HG02938 (cell line): ENCODE results near the gene DLK2.
A peak's percentile ranks its signal among the peaks of the same experiment; 100 is the strongest.
"Not testable (repeated sequence)": the region's sequence is repeated elsewhere in the genome, so short reads cannot be mapped to it uniquely, and the experiment has no call there.

Experiments
- ATAC-seq: cut with Tn5 transposase; IDR thresholded peaks from one replicate; pipeline ENCODE4 v1.9.1; 2021; ENCODE audit warnings: mild to moderate bottlenecking, moderate library complexity; ENCODE audit not compliant: unreplicated experiment

Gene DLK2

DNA sequence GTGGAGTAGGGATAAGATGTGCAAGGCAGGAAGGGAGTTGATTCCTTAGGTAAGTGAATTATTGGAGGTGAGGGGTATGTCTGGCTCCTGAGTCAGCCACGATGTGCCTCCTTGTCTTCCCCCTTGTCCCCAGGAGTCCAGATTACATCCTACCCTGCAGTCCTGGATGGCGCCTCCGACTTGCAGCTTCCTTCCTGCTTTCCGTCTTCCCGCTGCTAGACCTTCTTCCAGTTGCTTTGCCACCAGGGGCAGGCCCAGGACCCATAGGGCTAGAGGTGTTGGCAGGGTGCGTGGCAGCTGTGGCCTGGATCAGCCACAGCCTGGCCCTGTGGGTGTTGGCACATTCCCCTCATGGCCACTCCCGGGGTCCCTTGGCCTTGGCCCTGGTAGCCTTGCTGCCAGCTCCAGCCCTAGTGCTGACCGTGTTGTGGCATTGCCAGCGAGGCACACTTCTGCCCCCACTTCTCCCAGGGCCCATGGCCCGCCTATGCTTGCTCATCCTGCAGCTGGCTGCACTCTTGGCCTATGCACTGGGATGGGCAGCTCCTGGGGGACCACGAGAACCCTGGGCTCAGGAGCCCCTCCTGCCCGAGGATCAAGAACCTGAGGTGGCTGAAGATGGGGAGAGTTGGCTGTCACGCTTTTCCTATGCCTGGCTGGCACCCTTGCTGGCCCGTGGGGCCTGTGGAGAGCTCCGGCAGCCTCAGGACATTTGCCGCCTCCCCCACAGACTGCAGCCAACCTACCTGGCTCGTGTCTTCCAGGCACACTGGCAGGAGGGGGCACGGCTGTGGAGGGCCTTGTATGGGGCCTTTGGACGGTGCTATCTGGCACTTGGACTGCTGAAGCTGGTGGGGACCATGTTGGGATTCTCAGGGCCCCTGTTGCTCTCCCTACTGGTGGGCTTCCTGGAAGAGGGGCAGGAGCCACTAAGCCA, 23.1 kb downstream of the DLK2 start:
- no peak for ATAC-seq

DNA sequence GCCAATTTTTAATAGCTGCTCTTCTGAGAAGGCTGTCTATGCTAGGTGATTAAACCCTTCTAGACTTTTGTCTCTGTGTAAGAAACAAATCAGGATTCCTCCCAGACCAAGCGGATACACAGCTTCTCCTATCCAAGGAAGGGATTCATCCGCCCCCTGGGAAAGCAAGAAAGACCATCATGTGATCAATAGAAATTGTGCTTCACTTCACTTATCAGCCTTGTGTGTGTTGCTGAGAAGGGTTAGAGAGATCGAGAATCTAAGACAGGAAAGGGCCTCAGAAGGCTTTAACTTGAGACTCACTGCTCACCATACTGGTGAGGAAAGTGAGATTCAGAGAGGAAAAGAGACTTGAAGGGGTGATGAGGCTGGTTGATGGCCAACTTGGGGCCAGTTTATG, 26.5 kb downstream of the DLK2 start:
- no peak for ATAC-seq

DNA sequence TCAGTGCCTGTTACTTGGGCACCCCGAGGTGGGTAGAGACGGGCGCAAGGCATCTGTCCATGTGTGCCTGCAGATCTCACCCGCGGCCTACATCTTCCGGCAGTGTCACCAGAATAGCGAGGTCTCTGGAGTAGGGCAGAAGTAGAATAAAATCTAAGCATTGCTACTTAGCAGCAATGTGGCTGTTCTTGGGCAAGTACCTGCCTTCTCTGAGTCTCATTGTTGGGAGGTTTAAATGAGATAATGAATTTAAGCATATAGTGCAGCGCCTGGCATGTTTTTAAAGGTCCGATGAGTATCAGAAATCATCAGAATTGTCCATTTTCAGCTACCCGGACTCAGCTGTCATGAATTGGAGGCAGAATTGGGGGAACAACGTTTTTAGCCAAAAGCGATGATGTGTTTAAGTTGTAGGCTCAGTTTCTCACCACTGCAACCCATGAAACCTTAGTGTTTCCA, 27.2 kb downstream of the DLK2 start:
- ATAC-seq: no peak

- peak; percentile 90 for ATAC-seq
Observed at GRCh38 chr6:43427406-43428111, 27.8 kb downstream of the DLK2 start, which contains the start of gene ABCC10. Gene ABCC10 (plus strand): TSS chr6:43427541. CDS start chr6:43427979, 438 bp downstream.

GRCh38 chr6:43426928-43427405, 28.4 kb downstream of the DLK2 start:
- ATAC-seq: no peak

- not testable (repeated sequence) for ATAC-seq
Observed at GRCh38 chr6:43425083-43425482, 30.3 kb downstream of the DLK2 start.

GRCh38 chr6:43421831-43422230, 33.5 kb downstream of the DLK2 start:
- ATAC-seq: no peak

- ATAC-seq: no peak
Observed at GRCh38 chr6:43420012-43420709, 35.2 kb downstream of the DLK2 start.

DNA sequence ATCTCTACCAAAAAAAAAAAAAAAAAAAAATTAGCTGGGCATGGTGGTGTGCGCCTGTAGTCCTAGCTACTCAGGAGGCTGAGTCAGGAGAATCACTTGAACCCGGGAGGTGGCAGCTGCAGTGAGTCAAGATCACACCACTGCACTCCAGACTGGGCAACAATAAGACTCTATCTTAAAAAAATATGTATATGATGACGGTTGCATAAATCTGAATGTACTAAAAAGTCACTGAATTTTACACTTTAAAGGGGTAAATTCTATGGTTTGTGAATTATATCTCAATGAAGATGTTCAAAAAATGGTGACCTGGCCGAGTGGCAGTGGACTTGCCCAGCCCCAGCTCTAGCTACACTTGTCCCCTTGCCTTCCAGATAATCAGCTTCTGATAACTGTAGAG, 38.4 kb downstream of the DLK2 start:
- no peak for ATAC-seq

DNA sequence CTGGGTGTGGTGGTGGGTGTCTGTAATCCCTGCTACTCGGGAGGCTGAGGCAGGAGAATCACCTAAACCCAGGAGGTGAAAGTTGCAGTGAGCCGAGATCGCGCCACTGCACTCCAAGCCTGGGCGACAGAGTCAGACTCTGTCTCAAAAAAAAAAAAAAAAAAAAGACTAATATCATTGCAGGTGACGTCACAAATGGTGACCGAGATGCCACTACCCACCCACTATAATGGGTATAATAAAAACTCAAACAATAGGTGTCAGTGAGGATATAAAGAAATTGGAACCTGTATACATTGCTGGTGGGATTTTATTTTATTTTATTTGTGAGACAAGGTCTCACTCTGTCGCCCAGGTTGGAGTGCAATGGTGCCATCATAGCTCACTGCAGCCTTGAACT, 40.1 kb downstream of the DLK2 start:
- ATAC-seq: not testable (repeated sequence)

DNA sequence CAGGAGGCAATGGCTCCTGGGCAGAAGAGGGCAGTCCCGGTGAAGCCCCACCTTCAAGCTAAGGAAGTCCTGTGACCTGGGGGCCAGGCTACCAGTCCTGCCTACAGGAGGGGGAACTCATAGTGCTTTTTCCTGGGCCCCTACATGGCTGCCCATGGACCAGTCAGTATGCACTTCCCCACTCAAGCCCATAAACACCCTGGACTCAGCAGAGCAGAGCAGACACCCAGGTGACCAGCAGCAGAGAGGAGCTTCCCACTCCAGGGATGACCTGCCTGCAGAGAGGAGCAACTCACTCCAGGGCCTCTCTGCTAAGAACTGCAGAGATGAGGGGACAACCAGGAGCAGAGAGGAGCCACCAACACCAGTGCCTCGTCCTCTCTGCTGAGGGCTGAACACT, 42.3 kb downstream of the DLK2 start:
- ATAC-seq: no peak

DNA sequence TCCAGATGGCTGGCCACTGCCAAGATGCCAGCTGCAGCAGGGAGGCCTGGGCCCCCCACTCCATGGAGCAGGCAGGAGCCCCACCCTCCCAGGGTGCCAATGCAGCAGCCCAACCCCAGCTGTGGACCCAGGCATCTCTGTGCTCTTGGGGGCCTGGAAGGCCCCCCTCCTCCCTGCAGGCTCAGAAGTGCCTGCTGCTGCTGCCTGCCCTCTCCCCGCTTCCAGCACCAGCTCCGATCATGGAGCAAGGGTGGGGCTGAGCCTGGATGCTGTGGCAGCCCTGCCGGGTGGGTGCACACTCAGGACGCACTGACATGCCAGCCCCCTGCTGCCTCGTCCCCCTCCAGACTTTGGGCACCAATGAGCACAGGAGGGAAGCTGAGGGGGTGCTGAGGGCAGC, 42.8 kb downstream of the DLK2 start:
- ATAC-seq: no peak

GRCh38 chr6:43410776-43411175, 44.6 kb downstream of the DLK2 start:
- ATAC-seq: not testable (repeated sequence)

DNA sequence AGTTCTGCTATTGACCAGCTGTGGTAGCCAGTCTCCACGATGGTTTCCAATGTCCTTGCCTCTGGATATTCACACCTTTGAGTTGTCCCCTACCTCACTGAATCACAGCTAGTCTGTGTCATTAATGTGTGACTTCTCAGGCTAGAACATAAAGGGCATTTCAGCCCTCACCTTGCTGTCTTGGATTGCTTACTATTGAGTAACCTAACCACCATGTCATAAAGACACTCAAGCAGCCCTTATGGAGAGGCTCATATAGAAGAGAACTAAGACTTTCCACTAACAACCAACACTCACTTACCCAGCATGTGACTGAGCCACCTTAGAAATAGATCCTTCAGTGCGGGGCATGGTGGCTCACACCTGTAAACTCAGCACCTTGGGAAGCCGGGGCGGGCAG, 47.1 kb downstream of the DLK2 start:
- no peak for ATAC-seq

- ATAC-seq: no peak
Observed at GRCh38 chr6:43407296-43407695, 48.1 kb downstream of the DLK2 start.

- ATAC-seq: no peak
Observed at GRCh38 chr6:43405354-43405753, 50.0 kb downstream of the DLK2 start.

- no peak for ATAC-seq
Observed at GRCh38 chr6:43402820-43403219, 52.5 kb downstream of the DLK2 start.

GRCh38 chr6:43401730-43402129, 53.6 kb downstream of the DLK2 start:
- no peak for ATAC-seq
